Suprapubic skin (tissue), 4 donors: ENCODE measurements around the gene VEPH1.

Experiments
- POLR2A ChIP-seq, 2 donors: fragments of 450-650 bp; IDR thresholded peaks; one replicate each; pipeline ENCODE4 v1.6.1; 2017; ENCODE audit warnings: antibody characterized with exemption in 2 of 2, mild to moderate bottlenecking in 2 of 2, moderate library complexity in 2 of 2
- POLR2AphosphoS5 ChIP-seq, 3 donors: sonication (generic); formaldehyde crosslinking; IDR thresholded peaks; one replicate each; pipeline ENCODE4 v1.6.1; 2017; ENCODE audit warnings: antibody characterized with exemption in 3 of 3
- TF ChIP-seq, protein P1 (sequence below), 2 donors: fragments of 200-600 bp in 1 of 2; fragments of 450-650 bp in 1 of 2; sonication (generic) in 1 of 2; IDR thresholded peaks; one replicate each; pipeline ENCODE4 v1.5.1; 2016 to 2019; ENCODE audit warnings: antibody characterized with exemption in 2 of 2, mild to moderate bottlenecking in 1 of 2, moderate library complexity in 1 of 2

DNA sequence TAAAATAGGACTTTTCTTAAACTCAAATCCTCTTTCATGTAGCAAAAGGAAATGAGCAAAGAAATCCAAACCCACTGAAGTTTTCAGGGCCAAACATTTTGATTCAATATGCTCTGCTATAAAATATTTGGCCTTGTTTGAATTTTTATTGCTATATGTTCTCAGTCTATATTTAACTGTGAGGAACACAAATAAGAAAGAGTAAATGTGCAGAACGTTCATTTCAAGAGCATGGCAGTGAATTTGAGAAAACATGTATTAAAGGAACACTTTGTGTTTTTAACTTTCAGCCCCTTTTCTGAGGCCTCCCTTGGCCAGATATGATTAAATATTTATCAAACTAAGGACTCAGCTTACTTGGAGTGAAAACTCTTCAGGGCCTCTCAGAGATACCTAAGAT is 218.5 kb downstream of the VEPH1 start:
- TF ChIP-seq, protein P1, sequence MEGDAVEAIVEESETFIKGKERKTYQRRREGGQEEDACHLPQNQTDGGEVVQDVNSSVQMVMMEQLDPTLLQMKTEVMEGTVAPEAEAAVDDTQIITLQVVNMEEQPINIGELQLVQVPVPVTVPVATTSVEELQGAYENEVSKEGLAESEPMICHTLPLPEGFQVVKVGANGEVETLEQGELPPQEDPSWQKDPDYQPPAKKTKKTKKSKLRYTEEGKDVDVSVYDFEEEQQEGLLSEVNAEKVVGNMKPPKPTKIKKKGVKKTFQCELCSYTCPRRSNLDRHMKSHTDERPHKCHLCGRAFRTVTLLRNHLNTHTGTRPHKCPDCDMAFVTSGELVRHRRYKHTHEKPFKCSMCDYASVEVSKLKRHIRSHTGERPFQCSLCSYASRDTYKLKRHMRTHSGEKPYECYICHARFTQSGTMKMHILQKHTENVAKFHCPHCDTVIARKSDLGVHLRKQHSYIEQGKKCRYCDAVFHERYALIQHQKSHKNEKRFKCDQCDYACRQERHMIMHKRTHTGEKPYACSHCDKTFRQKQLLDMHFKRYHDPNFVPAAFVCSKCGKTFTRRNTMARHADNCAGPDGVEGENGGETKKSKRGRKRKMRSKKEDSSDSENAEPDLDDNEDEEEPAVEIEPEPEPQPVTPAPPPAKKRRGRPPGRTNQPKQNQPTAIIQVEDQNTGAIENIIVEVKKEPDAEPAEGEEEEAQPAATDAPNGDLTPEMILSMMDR (IDR thresholded peaks at IDR 0.05) = no peak
- no peak for TF ChIP-seq POLR2AphosphoS5 (IDR thresholded peaks at IDR 0.05)
- TF ChIP-seq POLR2A (IDR thresholded peaks at IDR 0.05) = no peak
